VCaP (cell line): ENCODE measurements around the gene RAB31.

Source experiments
- H3K27ac ChIP-seq: fragments of 450-650 bp; 2 replicates; pipeline ENCODE4 v1.5.1; 2017
- TF ChIP-seq, protein P1 (sequence below): fragments of 450-650 bp; conservative IDR thresholded peaks from 2 replicates; pipeline ENCODE4 v1.5.1; 2017; ENCODE audit warnings: mild to moderate bottlenecking, moderate library complexity

The RAB31 gene

DNA sequence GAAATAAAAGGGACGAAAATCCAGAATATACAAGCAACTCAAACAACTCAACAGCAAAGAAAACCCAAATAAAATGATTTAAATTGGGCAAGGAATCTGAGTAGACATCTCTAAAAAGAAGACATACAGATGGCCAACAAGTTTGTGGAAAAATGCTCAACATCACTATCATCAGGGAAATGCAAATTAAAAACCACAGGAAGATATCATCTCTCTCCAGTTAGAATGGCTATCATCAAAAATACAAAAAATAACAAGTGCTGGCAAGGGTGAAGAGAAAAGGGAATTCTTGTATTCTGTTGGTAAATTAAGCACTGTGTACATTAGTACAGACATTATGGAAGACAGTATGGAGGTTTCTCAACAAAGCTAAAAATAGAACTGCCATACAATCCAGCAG is 80.0 kb downstream of the RAB31 start:
- H3K27ac ChIP-seq, result no peak overlapping the region
- TF ChIP-seq, protein P1, sequence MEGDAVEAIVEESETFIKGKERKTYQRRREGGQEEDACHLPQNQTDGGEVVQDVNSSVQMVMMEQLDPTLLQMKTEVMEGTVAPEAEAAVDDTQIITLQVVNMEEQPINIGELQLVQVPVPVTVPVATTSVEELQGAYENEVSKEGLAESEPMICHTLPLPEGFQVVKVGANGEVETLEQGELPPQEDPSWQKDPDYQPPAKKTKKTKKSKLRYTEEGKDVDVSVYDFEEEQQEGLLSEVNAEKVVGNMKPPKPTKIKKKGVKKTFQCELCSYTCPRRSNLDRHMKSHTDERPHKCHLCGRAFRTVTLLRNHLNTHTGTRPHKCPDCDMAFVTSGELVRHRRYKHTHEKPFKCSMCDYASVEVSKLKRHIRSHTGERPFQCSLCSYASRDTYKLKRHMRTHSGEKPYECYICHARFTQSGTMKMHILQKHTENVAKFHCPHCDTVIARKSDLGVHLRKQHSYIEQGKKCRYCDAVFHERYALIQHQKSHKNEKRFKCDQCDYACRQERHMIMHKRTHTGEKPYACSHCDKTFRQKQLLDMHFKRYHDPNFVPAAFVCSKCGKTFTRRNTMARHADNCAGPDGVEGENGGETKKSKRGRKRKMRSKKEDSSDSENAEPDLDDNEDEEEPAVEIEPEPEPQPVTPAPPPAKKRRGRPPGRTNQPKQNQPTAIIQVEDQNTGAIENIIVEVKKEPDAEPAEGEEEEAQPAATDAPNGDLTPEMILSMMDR, result no peak

DNA sequence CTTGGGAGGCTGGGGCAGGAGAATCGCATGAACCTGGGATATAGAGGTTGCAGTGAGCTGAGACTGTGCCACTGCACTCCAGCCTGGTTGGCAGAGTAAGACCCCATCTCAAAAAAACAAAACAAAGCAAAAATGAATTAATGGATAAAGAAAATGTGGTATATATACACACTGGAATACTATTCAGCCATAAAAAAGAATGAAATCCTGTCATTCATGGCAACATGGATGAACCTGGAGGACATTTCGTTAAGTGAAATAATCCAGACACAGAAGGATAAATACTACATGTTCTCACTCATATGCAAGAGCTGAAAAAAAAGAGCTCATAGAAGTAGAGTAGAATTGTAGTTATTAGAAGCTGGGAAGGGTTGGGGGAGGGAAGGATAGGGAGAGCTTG is 80.8 kb downstream of the RAB31 start:
- TF ChIP-seq, protein P1, result no peak
- no peak overlapping the region for H3K27ac ChIP-seq

DNA sequence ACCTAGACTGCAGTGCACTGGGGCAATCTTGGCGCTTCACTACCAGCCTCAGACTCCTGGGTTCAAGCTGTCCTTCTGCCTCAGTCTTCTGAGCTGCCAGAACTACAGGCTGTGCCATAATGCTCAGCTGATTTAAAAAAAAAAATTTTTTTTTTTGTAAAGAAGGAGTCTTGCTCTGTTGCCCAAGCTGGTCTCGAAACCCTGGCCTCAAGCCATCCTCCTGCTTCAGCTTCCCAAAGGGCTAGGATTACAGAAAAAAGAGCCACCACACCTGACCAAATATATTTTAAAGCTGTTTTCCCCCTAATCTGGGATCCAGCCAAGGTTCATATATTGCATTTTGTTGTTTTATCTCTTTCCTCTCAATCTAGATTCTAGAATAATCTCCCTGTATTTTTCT is 82.2 kb downstream of the RAB31 start:
- no peak overlapping the region for H3K27ac ChIP-seq
- TF ChIP-seq, protein P1, result no peak

DNA sequence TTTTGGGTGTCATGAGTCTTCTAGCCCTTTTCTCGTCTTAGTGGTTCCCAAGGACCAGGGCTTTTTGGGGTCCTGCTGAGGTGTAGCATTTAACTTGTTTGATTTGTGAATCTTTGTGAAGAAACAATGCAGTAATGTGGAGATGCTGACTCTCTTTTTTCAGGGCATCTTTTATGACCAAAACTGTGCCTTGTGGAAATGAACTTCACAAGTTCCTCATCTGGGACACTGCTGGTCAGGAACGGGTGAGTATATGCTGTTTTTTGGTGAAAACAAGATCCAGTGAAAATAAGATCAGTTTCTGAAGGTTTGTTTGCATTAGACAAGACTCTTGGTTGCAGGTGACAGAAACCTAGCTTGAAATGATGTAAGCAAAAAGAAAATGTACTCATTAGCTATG is 83.9 kb downstream of the RAB31 start:
- TF ChIP-seq, protein P1, result no peak
- H3K27ac ChIP-seq, result no peak overlapping the region

DNA sequence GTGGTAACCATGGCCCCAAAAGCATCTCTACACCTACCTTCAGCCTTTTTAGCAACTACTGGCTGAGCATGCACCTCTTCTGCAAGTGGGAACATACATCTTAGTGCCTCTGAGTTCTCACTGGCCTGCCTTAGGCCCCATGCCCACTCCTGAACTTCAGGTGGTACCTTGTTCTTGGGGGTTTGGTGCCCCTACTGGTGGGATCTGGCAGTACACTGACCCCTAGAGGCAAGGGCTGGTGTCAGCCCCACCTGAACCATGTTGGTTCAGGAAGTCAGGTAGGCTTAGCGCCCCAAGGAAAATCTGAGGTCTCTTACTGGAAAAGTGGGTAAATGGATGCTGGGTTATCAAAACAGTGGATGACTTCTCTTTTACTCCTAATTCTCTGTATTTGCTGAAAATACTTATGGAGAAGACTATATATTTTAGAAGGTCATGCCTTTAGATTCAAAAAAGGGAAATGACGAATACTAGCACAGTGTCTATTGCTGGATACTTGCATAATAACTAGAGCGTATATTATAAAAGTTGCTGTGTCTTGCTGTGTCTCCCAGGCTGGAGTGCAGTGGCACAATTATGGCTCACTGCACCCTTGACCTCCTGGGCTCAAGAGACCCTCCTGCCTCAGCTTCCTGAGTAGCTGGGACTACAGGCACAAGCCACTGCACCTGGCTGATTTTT is 84.6 kb downstream of the RAB31 start:
- TF ChIP-seq, protein P1, result no peak
- H3K27ac ChIP-seq, result no peak overlapping the region

DNA sequence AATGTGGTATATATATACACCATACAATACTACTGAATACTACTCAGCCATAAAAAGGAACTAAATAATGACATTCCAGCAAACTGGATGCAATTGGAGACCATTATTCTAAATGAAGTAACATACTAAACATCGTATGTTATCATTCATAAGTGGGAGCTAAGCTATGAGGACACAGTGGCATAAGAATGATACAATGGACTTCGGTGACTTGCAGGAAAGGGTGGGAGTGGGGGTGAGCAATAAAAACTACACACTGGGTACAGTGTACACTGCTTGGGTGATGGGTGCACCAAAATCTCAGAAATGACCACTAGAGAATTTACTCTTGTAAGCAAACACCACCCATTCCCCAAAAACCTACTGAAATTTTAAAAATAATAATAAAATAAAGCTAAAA is 87.9 kb downstream of the RAB31 start:
- TF ChIP-seq, protein P1, result no peak
- no peak overlapping the region for H3K27ac ChIP-seq

DNA sequence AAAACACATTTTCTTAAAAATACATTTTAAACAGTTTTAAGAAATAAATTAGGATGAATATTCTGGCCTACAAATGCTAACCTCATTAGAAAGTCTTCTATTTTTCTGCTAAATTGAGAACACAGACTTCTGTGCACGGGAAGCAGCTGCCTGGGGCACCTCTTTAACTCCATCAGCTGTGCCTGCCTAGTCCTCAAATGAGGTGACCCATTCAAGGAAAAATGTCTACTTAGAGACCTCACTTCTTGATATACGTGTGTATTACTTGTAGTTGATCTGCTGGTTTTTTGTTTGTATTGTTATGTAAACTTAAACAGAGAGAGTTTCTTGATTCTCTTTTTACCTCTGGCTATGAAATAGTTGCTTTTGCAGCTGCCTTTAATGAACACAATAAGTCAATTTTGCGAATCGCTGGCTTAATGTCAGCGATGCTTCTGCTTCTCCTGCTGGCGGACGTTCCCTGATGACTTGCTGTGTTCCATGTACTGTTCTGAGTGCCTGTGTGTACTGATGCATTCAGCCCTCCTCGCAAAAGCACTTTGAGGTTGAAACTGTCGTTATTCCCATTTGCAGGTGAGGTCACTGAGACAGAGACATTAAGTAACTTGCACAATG is 88.9 kb downstream of the RAB31 start:
- TF ChIP-seq, protein P1, result no peak
- H3K27ac ChIP-seq, result no peak overlapping the region
